Activated CD8-positive, alpha-beta memory T cell treated with anti-CD3 and anti-CD28 coated beads, Interleukin-2, amount 50 U/mL, for 24 hours (primary cell): ENCODE results near the gene KRTAP5-3.

Source experiments
- DNase-seq: peaks from one replicate; pipeline ENCODE4 v3.0.0-alpha.2; 2020; ENCODE audit errors: extremely low read depth

Gene KRTAP5-3

GRCh38 chr11:1565173-1565903, 42.9 kb downstream of the KRTAP5-3 start:
- DNase-seq: no peak

- DNase-seq: no peak
Measured at GRCh38 chr11:1564535-1565172, 43.6 kb downstream of the KRTAP5-3 start.

GRCh38 chr11:1563697-1564534, 44.3 kb downstream of the KRTAP5-3 start:
- no peak for DNase-seq

GRCh38 chr11:1563149-1563638, 45.1 kb downstream of the KRTAP5-3 start:
- DNase-seq: no peak

GRCh38 chr11:1562469-1563148, 45.7 kb downstream of the KRTAP5-3 start:
- no peak for DNase-seq

GRCh38 chr11:1561955-1562354, 46.3 kb downstream of the KRTAP5-3 start:
- DNase-seq: no peak

GRCh38 chr11:1561266-1561665, 47.0 kb downstream of the KRTAP5-3 start:
- DNase-seq: no peak

GRCh38 chr11:1560649-1561251, 47.5 kb downstream of the KRTAP5-3 start:
- no peak for DNase-seq

GRCh38 chr11:1560002-1560648, 48.1 kb downstream of the KRTAP5-3 start:
- no peak for DNase-seq

- no peak for DNase-seq
Measured at GRCh38 chr11:1559111-1559951, 48.9 kb downstream of the KRTAP5-3 start.

GRCh38 chr11:1558775-1559110, 49.5 kb downstream of the KRTAP5-3 start:
- DNase-seq: no peak

- no peak for DNase-seq
Measured at GRCh38 chr11:1557904-1558774, 50.1 kb downstream of the KRTAP5-3 start.
